HTR-8/SVneo (cell line): ENCODE measurements around the gene PYGO2.
"Not testable (repeated sequence)": the region's sequence is repeated elsewhere in the genome, so short reads cannot be mapped to it uniquely, and the experiment has no call there.

ENCODE experiments used
- DNase-seq: peaks from one replicate; pipeline ENCODE4 v3.0.0; 2011; ENCODE audit warnings: low spot score, mixed read lengths; ENCODE audit not compliant: insufficient read length
- FAIRE-seq: peaks from 2 replicates; lab custom pipeline; 2011; peaks lifted over from hg19 to GRCh38; lab: Jason Lieb, UNC

The PYGO2 gene

GRCh38 chr1:154926201-154926600, 35.4 kb downstream of the PYGO2 start:
- FAIRE-seq, result no peak
- no peak for DNase-seq

GRCh38 chr1:154925335-154926170, 36.0 kb downstream of the PYGO2 start:
- FAIRE-seq, result no peak

GRCh38 chr1:154923695-154924094, 37.9 kb downstream of the PYGO2 start:
- FAIRE-seq, result no peak
- no peak for DNase-seq

More at GRCh38 chr1:154925335-154926170, 36.0 kb downstream of the PYGO2 start:
- no peak for DNase-seq

GRCh38 chr1:154913273-154913672, 48.3 kb downstream of the PYGO2 start:
- DNase-seq (no peak), FAIRE-seq (no peak)

GRCh38 chr1:154912755-154913154, 48.8 kb downstream of the PYGO2 start:
- FAIRE-seq (no peak), DNase-seq (no peak)

GRCh38 chr1:154911691-154912550, 49.7 kb downstream of the PYGO2 start:
- DNase-seq, result no peak
- FAIRE-seq, result no peak

- DNase-seq, result no peak
- FAIRE-seq, result no peak
These were observed 50.7 kb downstream of the PYGO2 start for GRCh38 chr1:154910851-154911250.

GRCh38 chr1:154908937-154909336, 52.6 kb downstream of the PYGO2 start:
- DNase-seq (no peak), FAIRE-seq (no peak)

GRCh38 chr1:154908129-154908528, 53.5 kb downstream of the PYGO2 start:
- FAIRE-seq, DNase-seq: not testable (repeated sequence)
